ENCODE measurements around the gene MEGF11.
"Not testable (repeated sequence)": the region's sequence is repeated elsewhere in the genome, so short reads cannot be mapped to it uniquely, and the experiment has no call there.

MEGF11 gene

GRCh38 chr15:65887565-65887964, 366.0 kb downstream of the MEGF11 start:
- no peak for DNase-seq (ENCODE audit: low read depth in 2 of 2)

- DNase-seq (ENCODE audit: low read depth in 2 of 2), result no peak
These were observed 367.8 kb downstream of the MEGF11 start for GRCh38 chr15:65885668-65886218.

GRCh38 chr15:65884511-65884910, 369.0 kb downstream of the MEGF11 start:
- no peak for DNase-seq (ENCODE audit: low read depth in 2 of 2)

DNA sequence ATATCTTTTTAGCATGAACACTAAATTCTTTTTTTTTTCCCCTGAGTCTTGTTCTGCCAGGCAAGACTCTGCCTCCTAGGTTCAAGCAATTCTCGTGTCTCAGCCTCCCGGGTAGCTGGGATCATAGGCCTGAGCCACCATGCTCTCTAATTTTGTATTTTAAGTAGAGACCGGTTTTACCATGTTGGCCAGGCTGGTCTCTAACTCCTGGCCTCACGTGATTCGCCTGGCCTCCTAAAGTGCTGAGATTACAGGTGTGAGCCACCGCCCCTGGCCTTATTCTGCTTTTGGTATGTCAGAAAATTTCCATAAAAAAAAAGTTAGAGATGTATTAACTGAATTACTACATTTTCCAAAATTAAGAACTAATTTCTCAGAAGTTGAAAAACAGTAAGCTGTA, 370.0 kb downstream of the MEGF11 start:
- DNase-seq (ENCODE audit: low read depth in 2 of 2), result no peak

GRCh38 chr15:65881766-65882434, 371.6 kb downstream of the MEGF11 start:
- DNase-seq (ENCODE audit: low read depth in 2 of 2), result no peak

DNA sequence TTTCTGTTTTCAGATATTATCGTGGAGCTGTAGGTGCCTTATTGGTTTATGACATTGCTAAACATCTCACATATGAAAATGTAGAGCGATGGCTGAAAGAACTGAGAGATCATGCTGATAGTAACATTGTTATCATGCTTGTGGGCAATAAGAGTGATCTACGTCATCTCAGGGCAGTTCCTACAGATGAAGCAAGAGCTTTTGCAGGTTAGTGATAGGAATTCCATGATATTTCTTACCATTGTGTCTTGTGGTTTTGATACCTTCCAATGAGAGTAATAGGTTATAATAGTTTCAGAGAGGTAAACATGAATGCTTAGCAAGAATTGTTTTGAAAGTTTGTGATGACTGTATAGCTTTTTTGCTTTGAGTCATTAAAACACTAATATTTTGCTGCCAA, 375.8 kb downstream of the MEGF11 start:
- DNase-seq (ENCODE audit: low read depth in 2 of 2), result no peak

DNA sequence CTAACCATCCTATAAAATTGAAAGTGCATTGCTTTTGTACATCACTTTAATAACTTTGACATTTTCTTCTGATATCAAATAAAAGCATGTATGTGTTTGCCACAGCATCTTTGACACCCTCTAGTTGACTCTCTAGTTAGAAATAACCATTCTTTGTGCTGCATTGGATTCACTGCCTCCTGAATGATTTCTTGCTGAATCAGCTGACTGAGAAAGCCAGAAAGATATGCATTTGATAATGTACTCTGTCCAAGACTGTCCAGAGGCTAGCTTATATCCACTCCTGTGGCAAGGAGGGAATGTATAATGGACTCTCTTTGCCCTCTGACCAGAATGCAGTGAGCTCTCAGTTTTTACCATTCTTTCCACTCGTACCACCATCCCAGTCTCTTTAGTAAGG, 378.1 kb downstream of the MEGF11 start:
- no peak for DNase-seq (ENCODE audit: low read depth in 2 of 2)

DNA sequence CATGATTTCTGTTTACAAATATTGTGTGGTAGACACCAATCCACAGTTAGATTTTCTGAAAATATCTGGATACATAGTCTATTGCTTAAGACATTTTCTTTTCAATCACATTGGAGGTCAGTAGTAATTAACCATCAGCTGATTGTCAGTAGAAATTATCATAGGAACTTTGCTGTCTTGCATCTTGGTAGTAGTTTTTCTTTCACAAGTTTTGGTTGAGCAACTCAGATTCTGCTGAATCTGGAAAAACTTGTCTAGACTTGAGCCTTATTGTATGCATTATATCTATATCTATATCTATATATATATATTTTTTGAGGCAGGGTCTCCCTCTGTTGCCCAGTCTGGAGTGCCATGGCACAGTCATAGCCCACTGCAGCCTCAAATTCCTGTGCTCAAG, 380.3 kb downstream of the MEGF11 start:
- no peak for DNase-seq (ENCODE audit: low read depth in 2 of 2)

GRCh38 chr15:65872596-65872995, 381.0 kb downstream of the MEGF11 start:
- DNase-seq (ENCODE audit: low read depth in 2 of 2), result not testable (repeated sequence)

GRCh38 chr15:65871886-65872285, 381.7 kb downstream of the MEGF11 start:
- not testable (repeated sequence) for DNase-seq (ENCODE audit: low read depth in 2 of 2)

GRCh38 chr15:65870889-65871533, 382.5 kb downstream of the MEGF11 start:
- DNase-seq (ENCODE audit: low read depth in 2 of 2), result no peak

DNA sequence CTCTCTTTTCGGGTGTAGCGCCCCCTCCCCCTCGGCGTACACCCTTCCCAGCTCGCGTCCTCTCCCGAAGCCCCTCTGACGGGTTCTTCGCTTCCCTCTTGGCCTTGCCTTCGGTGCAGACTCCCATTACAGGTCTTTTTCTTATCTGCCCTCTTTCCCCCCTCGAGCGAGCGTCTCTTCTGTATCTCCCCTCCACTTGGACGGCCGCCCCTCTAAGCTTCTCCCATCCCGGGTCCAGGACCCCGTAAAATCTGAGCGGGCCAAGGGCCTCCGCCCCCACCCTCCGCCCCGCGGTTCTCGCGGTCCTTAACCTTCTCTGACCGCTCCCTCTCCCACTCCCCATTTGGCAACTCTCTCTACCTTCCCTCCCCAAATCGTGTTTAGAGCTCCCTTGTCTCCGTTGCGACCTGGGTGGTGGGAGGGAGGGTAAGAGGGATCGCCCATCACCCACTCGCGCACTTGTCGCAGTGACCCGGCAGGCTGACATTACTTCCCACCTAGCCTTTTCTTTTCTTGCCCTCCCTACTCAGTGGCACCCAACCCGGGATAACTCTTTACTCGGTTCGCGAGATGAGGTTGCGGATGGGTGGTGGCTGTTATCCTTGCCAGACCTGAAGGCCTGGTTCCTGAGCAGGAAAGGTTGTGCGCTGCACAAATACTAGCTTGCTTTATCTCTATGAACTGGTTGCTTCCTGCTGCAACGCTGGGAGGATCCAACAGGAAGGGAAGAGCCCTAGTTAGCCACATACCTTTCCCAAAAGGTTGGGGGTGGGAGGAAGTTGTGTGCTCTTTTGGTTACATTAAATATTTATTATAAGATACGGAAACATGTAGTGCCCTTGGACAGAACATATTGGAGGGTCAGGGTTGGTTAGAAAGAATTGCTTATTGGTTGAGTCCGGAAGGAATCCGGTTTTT, 383.3 kb downstream of the MEGF11 start:
- no peak for DNase-seq (ENCODE audit: low read depth in 2 of 2)

DNA sequence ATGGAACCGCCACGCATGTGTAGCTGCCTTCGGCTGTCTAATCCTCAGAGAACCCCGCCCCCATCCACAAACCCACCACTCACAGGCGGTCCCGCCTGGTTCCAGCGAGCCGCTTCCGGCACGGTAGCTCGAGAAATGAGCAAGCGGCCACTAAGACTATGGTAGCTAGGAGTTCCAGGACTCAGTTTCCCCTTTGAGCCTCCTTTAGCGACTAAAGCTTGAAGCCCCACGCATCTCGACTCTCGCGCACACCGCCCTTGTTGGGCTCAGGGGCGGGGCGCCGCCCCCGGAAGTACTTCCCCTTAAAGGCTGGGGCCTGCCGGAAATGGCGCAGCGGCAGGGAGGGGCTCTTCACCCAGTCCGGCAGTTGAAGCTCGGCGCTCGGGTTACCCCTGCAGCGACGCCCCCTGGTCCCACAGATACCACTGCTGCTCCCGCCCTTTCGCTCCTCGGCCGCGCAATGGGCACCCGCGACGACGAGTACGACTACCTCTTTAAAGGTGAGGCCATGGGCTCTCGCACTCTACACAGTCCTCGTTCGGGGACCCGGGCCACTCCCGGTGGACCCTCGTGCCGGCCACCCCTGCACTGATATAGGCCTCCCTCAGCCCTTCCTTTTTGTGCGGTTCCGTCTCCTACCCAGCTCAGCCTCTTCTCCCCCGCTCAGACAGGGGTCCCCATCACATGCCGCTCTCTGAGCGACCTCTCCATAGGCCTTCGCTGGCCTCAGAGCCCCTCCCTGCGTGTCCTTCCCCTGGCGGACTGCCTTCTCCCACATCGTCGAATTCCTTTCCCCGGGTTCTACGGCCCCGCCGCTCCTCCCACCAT, 384.2 kb downstream of the MEGF11 start, which contains the start of gene RAB11A:
Gene RAB11A (plus strand): TSS at position 366 of the 828 bp plus-strand sequence. CDS start 95 bp downstream, at position 461.
- DNase-seq (ENCODE audit: low read depth in 2 of 2), result peak; percentile 90 to 92

GRCh38 chr15:65868546-65869125, 384.9 kb downstream of the MEGF11 start:
- no peak for DNase-seq (ENCODE audit: low read depth in 2 of 2)

DNA sequence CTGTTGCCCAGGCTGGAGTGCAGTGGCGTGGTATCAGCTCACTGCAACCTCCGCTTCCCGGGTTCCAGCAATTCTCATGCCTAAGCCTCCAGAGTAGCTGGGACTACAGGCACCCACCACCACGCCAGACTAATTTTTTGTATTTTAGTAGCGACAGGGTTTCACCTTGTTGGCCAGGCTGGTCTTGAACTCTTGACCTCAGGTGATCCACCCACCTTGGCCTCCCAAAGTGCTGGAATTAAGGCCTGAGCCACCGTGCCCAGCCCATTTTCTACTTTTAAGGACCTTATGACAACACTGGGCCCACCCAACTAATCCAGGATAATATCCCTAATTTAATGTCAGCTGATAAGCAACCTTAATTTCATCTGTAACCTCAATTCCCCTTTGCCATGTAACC, 385.6 kb downstream of the MEGF11 start:
- DNase-seq (ENCODE audit: low read depth in 2 of 2), result not testable (repeated sequence)

GRCh38 chr15:65867244-65867643, 386.3 kb downstream of the MEGF11 start:
- DNase-seq (ENCODE audit: low read depth in 2 of 2), result no peak

DNA sequence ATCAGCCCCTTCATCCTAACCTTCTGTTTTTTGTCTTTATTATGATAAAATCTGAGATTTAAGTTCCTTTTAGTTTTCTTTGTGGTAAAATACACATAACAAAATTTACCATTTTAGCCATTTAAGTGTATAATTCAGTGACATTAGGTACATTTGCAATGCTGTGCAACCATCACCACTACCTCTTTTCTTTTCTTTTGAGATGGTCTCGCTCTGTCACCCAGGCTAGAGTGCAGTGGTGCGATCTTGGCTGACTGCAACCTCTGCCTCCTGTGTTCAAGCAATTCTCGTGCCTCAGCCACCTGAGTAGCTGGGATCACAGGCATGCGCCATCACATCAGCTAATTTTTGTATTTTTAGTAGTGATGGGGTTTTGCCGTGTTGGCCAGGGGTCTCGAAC, 390.4 kb downstream of the MEGF11 start:
- no peak for DNase-seq (ENCODE audit: low read depth in 2 of 2)

GRCh38 chr15:65862682-65863081, 390.9 kb downstream of the MEGF11 start:
- DNase-seq (ENCODE audit: low read depth in 2 of 2), result peak; percentile 46 to 64

- no peak for DNase-seq (ENCODE audit: low read depth in 2 of 2)
These were observed 395.7 kb downstream of the MEGF11 start for GRCh38 chr15:65857718-65858402.

GRCh38 chr15:65856821-65857455, 396.6 kb downstream of the MEGF11 start:
- peak; percentile 77 to 82 for DNase-seq (ENCODE audit: low read depth in 2 of 2)
